GM21529 (cell line): Measurements from ENCODE around the gene SON.
"Not testable (repeated sequence)": the region's sequence is repeated elsewhere in the genome, so short reads cannot be mapped to it uniquely, and the experiment has no call there.

Experiments
- ATAC-seq: cut with Tn5 transposase; IDR thresholded peaks from one replicate; pipeline ENCODE4 v1.9.1; 2021; ENCODE audit not compliant: unreplicated experiment

Gene SON

DNA sequence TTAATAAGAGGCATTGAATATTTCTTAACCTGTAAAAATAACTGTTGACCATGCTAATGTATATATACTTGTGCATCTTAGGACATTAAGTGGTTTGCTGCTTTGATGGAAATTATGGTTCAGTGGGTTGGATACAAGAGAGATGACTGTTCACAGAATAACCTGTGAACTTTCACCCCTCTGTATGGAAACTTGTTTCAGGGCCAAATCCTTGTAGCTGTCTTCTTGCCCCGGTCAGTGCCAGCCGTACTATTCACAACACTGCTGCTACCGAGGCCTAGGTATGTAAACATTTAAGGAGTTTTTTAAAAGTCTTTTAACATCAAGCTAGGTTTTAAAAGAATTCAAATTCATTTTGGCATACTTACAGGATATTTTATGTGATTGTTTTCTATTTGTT lies 29.5 kb downstream of the SON start:
- no peak for ATAC-seq

DNA sequence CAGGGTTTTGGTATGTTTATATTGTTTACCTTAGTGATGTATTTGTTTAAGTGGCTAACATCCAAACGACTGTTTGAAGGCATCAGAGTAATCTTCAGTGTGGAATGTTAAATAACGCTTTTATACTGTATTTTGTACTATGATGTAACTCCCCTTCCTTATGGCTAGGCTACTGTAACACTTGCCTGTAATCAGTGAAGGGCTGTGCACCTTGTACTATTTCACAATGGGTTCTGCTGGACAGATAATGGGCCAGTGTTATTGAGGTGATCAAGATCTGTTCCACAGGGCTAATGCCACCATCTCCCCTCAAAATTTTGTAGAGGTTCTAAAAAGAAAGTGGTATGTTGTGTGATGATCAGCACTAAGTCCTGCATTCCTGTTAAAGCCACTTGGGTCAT lies 33.9 kb downstream of the SON start:
- ATAC-seq = not testable (repeated sequence)

DNA sequence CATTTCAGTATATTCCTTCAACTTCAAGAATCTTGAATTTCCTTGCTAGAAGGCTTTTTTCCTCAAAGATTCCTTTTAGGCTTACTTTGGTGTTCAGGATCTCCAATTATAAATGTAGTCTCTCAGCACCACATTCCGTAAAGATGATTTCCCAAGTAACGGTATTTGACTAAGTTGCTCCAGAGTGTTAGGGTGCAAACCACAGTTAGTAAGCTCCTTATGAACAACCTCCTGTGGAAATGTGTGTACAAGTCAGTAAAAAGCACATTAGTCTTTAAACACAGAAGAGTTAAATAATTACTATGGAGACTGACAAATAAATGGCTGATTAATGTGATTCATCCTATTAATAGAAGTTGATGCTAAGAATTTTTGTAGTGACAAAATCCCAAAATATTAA lies 35.4 kb downstream of the SON start:
- no peak for ATAC-seq

DNA sequence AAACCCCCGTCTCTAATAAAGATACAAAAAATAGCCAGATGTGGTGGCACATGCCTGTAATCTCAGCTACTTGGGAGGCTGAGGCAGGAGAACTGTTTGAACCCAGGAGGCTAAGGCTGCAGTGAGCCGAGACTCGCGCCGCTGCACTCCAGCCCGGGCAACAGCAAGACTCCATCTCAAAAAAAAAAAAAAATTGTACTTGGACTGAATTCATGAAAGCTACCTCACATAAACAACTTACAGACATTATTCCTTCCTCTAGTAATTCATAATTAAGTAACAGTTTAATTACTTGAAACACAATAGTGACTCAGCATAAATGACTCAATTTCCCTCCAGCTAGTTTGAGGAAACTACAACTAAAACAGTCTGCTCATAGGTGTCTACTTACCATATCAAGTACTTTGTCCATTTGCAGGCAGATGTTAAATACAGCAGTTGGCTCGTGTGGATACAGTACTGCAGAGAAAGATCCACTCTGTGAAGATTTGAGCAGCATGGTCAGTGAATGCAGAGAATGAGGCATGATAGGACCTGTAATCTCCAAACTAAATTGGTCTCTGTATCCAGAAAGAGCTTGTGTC lies 36.2 kb downstream of the SON start:
- ATAC-seq = no peak

- ATAC-seq = no peak
Measured at GRCh38 chr21:33584455-33584854, 41.6 kb downstream of the SON start.

DNA sequence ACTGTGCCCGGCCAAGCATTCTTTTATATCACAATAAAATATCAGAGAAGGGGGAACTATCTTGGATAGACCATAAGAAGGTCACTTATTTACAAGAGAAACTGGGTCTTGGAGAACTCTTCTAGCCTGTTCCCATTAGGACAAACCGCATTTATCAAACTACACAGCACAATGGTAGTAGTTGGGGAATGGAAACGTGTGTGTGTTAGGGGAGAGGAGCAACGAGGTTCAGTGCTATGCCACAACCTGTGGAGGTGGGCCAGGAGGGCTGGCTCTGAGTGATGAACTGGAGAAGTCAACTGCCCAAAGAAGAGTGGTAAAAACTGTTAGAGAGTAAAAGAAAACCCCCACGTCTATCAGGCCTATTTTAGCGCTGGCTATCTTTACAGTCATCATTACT lies 44.1 kb downstream of the SON start:
- no peak for ATAC-seq

- ATAC-seq = peak; percentile 28
Measured at GRCh38 chr21:33587792-33588484, 45.1 kb downstream of the SON start.

GRCh38 chr21:33588485-33589335 lies 45.9 kb downstream of the SON start, which contains the start of gene DONSON:
Gene DONSON, minus strand, starts transcription at chr21:33588684. Its CDS starts 43 bp downstream, at chr21:33588641.
- ATAC-seq = peak; percentile 87

- ATAC-seq = no peak
Measured at GRCh38 chr21:33598051-33598450, 55.2 kb downstream of the SON start.

DNA sequence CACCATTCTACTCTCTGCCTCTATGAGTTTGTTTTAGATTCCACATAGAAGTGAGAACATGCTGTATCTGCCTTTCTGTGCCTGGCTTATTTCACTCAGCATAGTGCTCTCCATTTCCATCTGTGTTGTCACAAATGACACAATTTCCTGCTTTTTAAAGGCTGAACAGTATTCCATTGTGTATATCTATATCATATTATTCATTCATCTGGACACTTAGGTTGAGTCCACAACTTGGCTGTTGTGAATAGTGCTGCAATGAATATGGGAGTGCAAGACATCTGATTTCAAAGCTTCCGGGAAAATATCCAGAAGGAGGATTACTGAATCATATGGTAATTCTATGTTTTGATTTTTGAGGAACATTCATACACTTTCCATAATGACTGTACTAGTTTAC lies 65.7 kb downstream of the SON start:
- no peak for ATAC-seq

DNA sequence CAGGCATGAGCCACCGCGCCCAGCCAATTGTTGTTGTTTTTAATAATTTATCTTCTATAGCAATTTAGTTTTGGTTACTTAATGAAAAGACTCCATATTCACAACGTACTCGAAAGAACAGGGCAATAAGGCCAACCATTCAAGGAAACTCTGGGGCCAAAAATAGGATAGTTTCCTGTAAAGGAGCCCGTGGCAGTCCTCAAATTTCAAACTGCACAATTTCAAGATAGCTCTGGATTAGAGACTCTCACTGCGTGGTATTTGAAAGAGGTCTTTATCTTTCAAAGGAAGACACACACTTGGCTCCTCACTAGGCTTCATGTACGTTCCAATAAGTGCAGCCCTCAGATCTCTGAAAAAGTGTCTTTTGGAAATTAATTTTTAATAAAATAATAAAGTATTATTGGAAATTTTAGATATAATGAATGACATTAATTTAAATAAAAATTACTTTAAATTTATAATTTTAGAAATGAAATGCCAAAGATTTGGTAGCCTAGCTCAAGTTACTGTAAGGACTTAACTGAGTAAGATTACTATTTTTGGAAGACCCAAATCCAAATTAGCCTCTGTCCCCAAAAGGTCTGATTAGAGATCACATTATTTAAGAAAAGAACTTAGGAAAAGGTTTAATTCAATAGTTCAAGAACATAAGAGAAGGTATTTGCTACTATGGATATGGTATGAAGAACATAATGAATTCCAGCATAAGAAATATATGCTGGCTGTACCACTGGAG lies 68.3 kb downstream of the SON start:
- ATAC-seq = no peak

GRCh38 chr21:33617565-33617964 lies 74.7 kb downstream of the SON start:
- ATAC-seq = not testable (repeated sequence)

- no peak for ATAC-seq
Measured at GRCh38 chr21:33618407-33618806, 75.6 kb downstream of the SON start.

GRCh38 chr21:33619726-33620125 lies 76.9 kb downstream of the SON start:
- ATAC-seq = no peak

GRCh38 chr21:33622253-33622652 lies 79.4 kb downstream of the SON start:
- no peak for ATAC-seq

- not testable (repeated sequence) for ATAC-seq
Measured at GRCh38 chr21:33626151-33626550, 83.3 kb downstream of the SON start.
